ENCODE measurements around the gene SPATA31D4.
"Not testable (repeated sequence)": the region's sequence is repeated elsewhere in the genome, so short reads cannot be mapped to it uniquely, and the experiment has no call there.

DNA sequence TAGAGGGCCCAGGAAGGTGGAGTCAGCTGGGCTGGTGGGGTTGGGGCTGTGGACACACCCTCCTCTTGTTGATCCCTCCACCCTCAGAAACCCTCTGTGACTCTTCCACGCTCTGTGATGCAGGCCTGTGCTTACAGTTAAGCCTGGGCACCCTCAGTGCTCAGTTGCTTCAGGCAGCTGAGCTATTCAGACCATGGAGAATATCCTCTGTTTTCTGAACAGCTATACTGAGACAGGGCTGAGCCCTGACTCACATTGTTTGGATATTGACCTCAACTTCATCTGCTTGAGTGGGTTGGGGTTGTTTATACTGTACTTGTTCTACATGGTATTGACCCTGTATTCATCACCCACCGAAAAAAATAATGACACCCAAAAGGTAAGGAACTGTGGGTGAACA is 15.2 kb downstream of the SPATA31D4 start, which contains the start of gene SPATA31D3:
- TF ChIP-seq, protein P1, sequence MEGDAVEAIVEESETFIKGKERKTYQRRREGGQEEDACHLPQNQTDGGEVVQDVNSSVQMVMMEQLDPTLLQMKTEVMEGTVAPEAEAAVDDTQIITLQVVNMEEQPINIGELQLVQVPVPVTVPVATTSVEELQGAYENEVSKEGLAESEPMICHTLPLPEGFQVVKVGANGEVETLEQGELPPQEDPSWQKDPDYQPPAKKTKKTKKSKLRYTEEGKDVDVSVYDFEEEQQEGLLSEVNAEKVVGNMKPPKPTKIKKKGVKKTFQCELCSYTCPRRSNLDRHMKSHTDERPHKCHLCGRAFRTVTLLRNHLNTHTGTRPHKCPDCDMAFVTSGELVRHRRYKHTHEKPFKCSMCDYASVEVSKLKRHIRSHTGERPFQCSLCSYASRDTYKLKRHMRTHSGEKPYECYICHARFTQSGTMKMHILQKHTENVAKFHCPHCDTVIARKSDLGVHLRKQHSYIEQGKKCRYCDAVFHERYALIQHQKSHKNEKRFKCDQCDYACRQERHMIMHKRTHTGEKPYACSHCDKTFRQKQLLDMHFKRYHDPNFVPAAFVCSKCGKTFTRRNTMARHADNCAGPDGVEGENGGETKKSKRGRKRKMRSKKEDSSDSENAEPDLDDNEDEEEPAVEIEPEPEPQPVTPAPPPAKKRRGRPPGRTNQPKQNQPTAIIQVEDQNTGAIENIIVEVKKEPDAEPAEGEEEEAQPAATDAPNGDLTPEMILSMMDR (IDR thresholded peaks at IDR 0.05; ENCODE audit: low read depth, low read length): not testable (repeated sequence)
- TF ChIP-seq EZH2phosphoT487 (IDR thresholded peaks at IDR 0.05; ENCODE audit: low read depth): not testable (repeated sequence)
